ENCODE results near the gene ZC3H12A.

Gene ZC3H12A

DNA sequence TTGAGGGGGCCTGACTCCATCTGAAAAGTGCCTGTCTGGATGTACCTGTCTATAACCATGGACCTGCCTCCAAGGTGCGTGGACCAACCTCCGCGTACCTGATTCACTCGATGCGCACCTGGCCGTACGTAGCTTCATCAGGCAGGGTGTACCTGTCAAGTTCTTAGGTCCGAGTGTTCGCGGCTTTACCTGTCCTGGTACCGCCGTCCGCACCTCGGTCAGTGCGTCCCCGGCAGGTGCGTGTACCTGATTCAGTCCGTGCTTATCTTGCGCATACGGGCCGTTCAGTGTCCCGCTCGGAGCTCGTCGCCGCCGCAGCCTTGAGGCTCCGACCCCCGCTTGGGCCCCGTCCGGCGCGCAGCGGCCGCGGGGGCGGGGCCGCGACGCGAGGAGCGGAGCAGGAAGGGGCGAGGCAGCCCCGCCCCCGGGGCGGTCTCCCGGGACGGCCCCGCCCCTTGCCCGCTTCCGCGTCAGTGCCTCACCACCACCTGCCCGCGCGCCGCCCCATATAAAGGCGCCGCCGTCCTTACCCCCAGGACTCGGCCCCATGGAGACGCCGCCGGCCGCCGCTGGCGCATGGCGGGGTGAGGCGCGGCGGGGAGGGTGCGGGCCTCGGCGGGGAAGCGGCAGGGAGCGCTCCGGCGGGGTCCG, at the start of gene ZC3H12A:
Gene ZC3H12A (plus strand): TSS at position 535 of the 651 bp plus-strand sequence. CDS start 917 bp downstream, outside the sequence.
- DNase-seq (ENCODE audit: low read depth in 2 of 2): peak; percentile 63 to 70

DNA sequence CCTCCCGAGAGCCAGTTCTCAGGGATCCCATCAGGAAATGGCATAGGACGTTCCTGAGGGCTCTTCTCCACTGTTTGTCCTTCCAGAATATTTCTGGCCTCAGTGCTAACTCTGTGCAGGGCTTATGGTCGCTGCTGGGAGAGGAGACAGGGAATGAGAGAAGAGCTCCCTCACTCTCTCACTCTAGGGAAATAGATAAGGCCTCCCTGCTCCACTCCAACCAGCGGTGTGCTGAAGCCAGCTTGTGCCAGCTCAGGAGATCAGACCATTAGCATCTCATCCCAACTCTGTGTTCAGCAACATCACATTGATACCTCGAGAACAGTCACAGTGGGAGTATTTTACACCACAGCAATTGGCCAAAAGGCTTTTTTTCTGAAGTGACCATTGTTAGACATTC, 49.2 kb upstream of the ZC3H12A start:
- DNase-seq (ENCODE audit: low read depth in 2 of 2): no peak

GRCh38 chr1:37429029-37429428, 45.4 kb upstream of the ZC3H12A start:
- DNase-seq (ENCODE audit: low read depth in 2 of 2): no peak

GRCh38 chr1:37430103-37430985, 44.0 kb upstream of the ZC3H12A start:
- no peak for DNase-seq (ENCODE audit: low read depth in 2 of 2)

- DNase-seq (ENCODE audit: low read depth in 2 of 2): no peak
Observed at GRCh38 chr1:37432716-37433115, 41.7 kb upstream of the ZC3H12A start.

DNA sequence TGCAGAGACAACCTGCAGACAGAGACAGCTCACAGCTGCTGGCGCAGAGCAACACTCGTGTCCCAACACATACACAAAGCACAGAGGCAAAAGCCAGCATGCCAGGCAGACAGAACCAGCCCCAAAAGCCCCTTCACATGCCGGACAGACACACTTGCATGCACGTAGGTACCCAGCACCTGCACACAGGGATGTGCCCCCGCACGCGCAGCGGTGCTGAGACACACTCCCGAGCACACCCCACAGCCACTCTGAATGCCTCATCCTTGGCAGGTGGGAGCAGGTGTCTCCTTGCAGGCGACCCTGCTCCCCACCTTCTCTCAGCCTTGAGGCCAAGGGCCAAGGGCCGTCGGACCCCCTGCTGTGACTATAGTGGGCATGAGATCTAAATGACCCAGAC, 41.2 kb upstream of the ZC3H12A start:
- DNase-seq (ENCODE audit: low read depth in 2 of 2): no peak

GRCh38 chr1:37434292-37435225, 39.8 kb upstream of the ZC3H12A start:
- peak in 1 of 2 experiments; percentile 4 for DNase-seq (ENCODE audit: low read depth in 2 of 2)

GRCh38 chr1:37437087-37437486, 37.3 kb upstream of the ZC3H12A start:
- DNase-seq (ENCODE audit: low read depth in 2 of 2): no peak

- no peak for DNase-seq (ENCODE audit: low read depth in 2 of 2)
Observed at GRCh38 chr1:37438037-37438868, 36.1 kb upstream of the ZC3H12A start.

DNA sequence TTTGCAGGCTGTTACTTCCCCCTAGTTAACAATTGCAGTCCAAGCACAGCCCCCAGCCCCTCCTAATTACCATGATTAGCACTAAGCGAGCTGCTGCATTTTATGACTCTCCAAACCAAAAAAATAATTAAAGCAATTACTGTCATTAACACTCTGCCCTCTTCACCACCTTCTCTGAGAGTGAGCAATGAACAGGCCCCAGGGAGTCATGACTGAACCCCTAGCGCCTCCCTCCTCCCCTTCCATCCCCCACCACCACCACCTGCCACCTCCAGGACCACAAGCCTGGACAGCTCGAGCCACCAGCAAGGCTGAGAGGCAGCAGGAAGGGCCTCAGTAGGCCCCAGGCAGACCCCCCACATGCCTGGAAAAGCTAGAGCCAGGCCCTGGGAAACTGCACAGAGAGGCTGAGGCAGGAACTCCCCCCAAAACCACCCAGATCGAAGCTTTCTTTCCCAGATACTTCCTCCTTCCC, 35.5 kb upstream of the ZC3H12A start:
- DNase-seq (ENCODE audit: low read depth in 2 of 2): no peak

DNA sequence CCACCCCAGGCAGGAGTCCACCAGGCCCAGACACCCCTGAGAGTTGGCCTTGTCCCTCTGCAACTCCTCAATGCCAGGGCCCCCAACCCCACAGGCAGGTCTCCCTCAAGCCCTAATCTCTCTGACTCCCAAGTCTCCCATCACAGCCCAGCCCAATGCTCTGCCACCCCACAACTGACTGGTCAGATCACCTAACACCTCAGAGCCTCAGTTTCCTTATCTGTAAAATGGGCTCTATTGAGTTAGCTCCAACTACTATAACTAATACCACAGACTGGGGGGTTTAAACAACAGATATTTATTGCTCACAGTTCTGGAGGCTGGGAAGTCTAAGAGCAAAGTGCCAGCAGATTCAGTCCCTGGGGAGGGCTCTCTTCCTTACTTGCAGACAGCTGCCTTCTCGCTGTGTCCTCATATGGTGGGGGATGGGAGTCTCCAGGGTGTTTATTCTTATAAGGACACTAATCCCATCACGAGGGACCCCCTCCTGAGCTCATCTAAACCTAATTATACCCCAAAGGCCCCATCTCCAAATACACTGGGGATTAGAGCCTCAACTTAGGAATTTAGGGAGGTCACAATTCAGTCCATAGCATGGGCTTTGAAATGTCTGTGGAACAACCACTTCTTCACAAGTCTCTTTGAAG, 34.9 kb upstream of the ZC3H12A start:
- no peak for DNase-seq (ENCODE audit: low read depth in 2 of 2)

GRCh38 chr1:37441490-37441889, 32.9 kb upstream of the ZC3H12A start:
- no peak for DNase-seq (ENCODE audit: low read depth in 2 of 2)

DNA sequence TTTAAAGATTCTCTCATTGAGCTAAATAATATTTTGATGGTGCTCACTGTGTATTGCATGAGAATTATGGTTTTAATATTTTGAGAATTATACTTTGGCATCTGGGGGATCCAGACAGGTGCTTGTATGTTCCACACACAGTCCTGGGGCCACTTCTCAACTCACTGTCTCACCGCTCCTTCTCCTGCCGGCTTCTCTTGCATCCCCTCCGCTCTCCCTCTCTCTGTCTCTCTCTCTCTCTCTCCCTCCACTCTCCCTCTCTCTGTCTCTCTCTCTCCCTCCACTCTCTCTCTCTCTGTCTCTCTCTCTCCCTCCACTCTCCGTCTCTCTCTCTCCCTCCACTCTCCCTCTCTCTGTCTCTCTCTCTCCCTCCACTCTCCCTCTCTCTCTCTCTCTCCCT, 32.2 kb upstream of the ZC3H12A start:
- DNase-seq (ENCODE audit: low read depth in 2 of 2): no peak

DNA sequence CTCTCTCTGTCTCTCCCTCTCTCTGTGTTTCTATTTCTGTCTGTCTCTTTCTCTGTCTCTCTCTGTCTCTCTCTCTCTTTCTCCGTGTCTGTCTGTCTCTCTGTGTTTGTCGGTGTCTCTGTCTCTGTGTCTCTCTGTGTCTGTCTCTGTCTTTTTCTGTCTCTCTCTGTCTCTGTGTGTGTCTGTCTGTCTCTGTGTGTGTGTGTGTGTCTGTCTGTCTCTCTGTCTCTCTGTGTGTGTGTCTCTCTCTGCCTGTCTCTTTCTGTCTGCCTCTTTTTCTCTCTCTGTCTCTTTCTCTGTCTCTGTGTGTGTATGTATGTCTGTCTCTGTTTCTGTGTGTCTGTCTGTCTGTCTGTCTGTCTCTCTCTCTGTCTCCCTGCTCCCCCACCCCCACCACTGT, 31.7 kb upstream of the ZC3H12A start:
- DNase-seq (ENCODE audit: low read depth in 2 of 2): no peak

GRCh38 chr1:37446874-37447273, 27.5 kb upstream of the ZC3H12A start:
- DNase-seq (ENCODE audit: low read depth in 2 of 2): no peak

DNA sequence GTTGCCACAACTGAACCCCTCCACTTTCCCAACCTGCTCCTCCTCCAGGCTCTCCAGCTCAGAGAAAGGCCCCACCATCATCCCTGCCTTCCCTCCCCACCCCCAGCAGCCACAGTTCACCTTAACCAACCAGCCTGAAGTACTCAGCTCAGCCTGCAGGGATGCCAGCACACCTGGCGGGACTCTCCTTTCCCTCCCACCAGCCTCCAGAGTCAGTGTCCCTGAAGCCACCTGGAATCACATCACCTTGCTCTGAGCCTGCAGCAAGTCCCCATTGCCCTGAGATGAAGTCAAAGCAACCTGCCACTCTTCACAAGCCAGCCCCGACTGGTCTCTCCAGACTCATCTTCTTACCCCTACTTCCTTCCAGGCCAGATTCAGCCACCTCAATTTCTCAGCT, 26.2 kb upstream of the ZC3H12A start:
- no peak for DNase-seq (ENCODE audit: low read depth in 2 of 2)

- DNase-seq (ENCODE audit: low read depth in 2 of 2): no peak
Observed at GRCh38 chr1:37448691-37449417, 25.5 kb upstream of the ZC3H12A start.

GRCh38 chr1:37449936-37450335, 24.4 kb upstream of the ZC3H12A start:
- DNase-seq (ENCODE audit: low read depth in 2 of 2): no peak

- no peak for DNase-seq (ENCODE audit: low read depth in 2 of 2)
Observed at GRCh38 chr1:37452416-37452815, 22.0 kb upstream of the ZC3H12A start.

GRCh38 chr1:37453647-37454046, 20.7 kb upstream of the ZC3H12A start:
- DNase-seq (ENCODE audit: low read depth in 2 of 2): no peak
